Thyroid gland (tissue), 4 donors: ENCODE data around the gene DCAF12. TPM values are rescaled to one million over a fixed set of nuclear protein-coding genes. Genes with fewer than 3 reads are reported as not detected.

Experiments used
- DNase-seq, 2 donors: peaks; one replicate each; pipeline ENCODE4 v3.0.0-alpha.2; 2019
- H3K27ac ChIP-seq, 3 donors: fragments of 200-600 bp; sonication (generic); 1 replicate in 2 of 3; 2 replicates in 1 of 3; pipeline ENCODE4 v1.5.1; 2016 to 2019; ENCODE audit warnings: mild to moderate bottlenecking in 1 of 3, moderate library complexity in 1 of 3
- H3K27me3 ChIP-seq: fragments of 200-600 bp; sonication (generic); one replicate; pipeline ENCODE4 v1.5.1; 2019
- H3K36me3 ChIP-seq, 2 donors: fragments of 200-600 bp; sonication (generic); one replicate each; pipeline ENCODE4 v1.5.1; 2016 to 2019
- H3K4me1 ChIP-seq, 2 donors: fragments of 200-600 bp; sonication (generic); one replicate each; pipeline ENCODE4 v1.5.1; 2017 to 2019
- H3K4me3 ChIP-seq, 3 donors: fragments of 200-600 bp; sonication (generic); replicated peaks in 1 of 3; 1 replicate in 2 of 3; 2 replicates in 1 of 3; pipeline ENCODE4 v1.5.1; 2016; ENCODE audit warnings: mild to moderate bottlenecking in 1 of 3
- H3K9me3 ChIP-seq: fragments of 200-600 bp; sonication (generic); one replicate; pipeline ENCODE4 v1.5.1; 2017
- POLR2A ChIP-seq, 2 donors: fragments of 450-650 bp; IDR thresholded peaks; one replicate each; pipeline ENCODE4 v1.6.1; 2017; ENCODE audit warnings: antibody characterized with exemption in 2 of 2, mild to moderate bottlenecking in 2 of 2, moderate library complexity in 1 of 2
- WGBS, 2 donors: methylation state at CpG; one replicate each; pipeline ENCODE4 v1.1.5; 2017; 5-methylcytosine and 5-hydroxymethylcytosine counted together
- intact Hi-C: fragments of 100-400 bp; cut with DNase I; formaldehyde crosslinking; loops from one replicate; pipeline ENCODE4 v1.15.1; 2023
- total RNA-seq, 4 donors: library from RNA; depleted of rRNA; stranded (reverse); fragments of >200 nt; gene quantifications; one replicate each; pipeline ENCODE4 v1.2.3, GENCODE V29; 2016
- TF ChIP-seq, protein P1 (sequence below), 6 experiments: fragments of 200-600 bp in 3 of 6; fragments of 450-650 bp in 3 of 6; sonication (generic) in 3 of 6; IDR thresholded peaks; one replicate each; pipeline ENCODE4 v1.5.1; 2016 to 2019; ENCODE audit warnings: antibody characterized with exemption in 6 of 6, mild to moderate bottlenecking in 2 of 6, inconsistent platforms in 1 of 6, moderate library complexity in 1 of 6

Gene DCAF12
- total RNA-seq, 4 donors from 2014 or later: 28.1 to 32.5 (median 31.6) TPM

DNA sequence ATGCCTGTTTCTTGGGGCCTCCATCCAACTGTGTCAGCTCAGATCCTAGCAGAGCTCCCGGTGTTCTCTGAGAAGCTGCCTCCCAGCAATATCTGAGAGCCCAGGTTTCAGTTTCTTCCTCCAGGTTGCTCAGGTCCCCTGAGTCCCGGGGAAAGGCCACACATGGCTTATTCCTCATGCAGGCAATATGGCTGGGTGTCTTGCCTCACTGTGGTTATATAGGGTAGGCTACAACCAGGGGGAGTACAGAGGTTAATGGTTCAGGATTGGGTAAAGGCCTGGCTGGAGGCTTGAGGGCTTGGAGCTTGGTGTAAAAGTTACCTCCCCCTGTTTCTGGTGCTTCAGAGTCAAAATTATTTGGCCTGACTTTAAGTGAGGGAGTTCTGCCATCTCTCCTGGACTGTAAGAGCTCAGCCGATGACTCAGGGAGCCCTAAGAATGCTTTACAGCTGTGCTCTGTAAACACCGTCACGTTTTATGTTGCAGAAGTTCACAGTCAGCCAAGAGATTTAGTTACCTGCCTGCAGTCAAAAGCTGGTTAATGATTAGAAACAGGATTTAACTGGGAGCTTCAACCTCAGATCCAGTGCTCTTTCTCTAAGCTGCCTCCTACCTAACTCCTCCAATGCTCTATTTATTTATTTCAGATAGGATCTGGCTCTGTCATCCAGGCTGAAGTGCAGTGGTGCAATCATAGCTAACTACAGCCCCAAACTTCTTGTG is 53.5 kb downstream of the DCAF12 start:
- Histone ChIP-seq H3K27me3 (no peaks in the 10 kb centered on the region), H3K4me3 (no peak overlapping the region), H3K4me1 (peaks cover 7 to 16% of the 10 kb centered on the region in 2 donors), H3K36me3 (no peaks in the 10 kb centered on the region), H3K27ac (peak overlapping the region; percentile 55 to 76 (median 57)), H3K9me3 (no peaks in the 10 kb centered on the region)
- TF ChIP-seq, protein P1, sequence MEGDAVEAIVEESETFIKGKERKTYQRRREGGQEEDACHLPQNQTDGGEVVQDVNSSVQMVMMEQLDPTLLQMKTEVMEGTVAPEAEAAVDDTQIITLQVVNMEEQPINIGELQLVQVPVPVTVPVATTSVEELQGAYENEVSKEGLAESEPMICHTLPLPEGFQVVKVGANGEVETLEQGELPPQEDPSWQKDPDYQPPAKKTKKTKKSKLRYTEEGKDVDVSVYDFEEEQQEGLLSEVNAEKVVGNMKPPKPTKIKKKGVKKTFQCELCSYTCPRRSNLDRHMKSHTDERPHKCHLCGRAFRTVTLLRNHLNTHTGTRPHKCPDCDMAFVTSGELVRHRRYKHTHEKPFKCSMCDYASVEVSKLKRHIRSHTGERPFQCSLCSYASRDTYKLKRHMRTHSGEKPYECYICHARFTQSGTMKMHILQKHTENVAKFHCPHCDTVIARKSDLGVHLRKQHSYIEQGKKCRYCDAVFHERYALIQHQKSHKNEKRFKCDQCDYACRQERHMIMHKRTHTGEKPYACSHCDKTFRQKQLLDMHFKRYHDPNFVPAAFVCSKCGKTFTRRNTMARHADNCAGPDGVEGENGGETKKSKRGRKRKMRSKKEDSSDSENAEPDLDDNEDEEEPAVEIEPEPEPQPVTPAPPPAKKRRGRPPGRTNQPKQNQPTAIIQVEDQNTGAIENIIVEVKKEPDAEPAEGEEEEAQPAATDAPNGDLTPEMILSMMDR (IDR thresholded peaks at IDR 0.05): no peak
- TF ChIP-seq POLR2A (IDR thresholded peaks at IDR 0.05): no peak
- 32 to 43% methylated on average over 4 to 5 of the region's 5 CpGs for WGBS, 2 donors
- peak; percentile 51 to 59 for DNase-seq
- intact Hi-C loops: loop anchor here (10.0 kb wide), 1 partner anchor 258 kb away; the partner anchor contains the start of gene UBE2R2

DNA sequence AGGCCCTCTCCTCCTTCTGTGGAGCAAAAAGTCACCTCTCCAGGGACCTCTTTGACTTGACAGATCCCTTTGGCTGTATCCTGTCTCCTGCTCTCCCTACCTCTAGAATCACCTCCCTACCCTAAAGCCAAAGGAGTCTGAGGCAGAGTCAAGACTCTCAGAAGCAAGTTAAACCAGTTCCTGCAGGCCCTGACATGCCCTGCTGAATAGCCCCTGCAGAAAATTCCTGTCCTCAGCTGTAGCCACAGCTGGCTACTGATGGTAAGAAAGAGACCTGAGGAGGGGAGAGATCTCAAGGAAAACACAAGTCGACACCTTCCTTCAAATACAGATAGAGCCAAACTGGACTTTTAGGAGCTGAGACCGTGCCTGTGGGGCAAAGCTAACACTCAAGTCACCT is 54.1 kb downstream of the DCAF12 start:
- TF ChIP-seq, protein P1 (IDR thresholded peaks at IDR 0.05): no peak
- TF ChIP-seq POLR2A (IDR thresholded peaks at IDR 0.05): no peak
- Histone ChIP-seq H3K27ac (peak overlapping the region; percentile 55 to 76 (median 57)), H3K4me1 (peaks cover 7 to 16% of the 10 kb centered on the region in 2 donors), H3K27me3 (no peaks in the 10 kb centered on the region), H3K9me3 (no peaks in the 10 kb centered on the region), H3K36me3 (no peaks in the 10 kb centered on the region), H3K4me3 (no peak overlapping the region)
- intact Hi-C loops: loop anchor here (10.0 kb wide), 1 partner anchor 258 kb away; the partner anchor contains the start of gene UBE2R2
- DNase-seq: peak; percentile 38 to 44
- 51 to 58% methylated on average over 2 of the region's 2 CpGs for WGBS, 2 donors

DNA sequence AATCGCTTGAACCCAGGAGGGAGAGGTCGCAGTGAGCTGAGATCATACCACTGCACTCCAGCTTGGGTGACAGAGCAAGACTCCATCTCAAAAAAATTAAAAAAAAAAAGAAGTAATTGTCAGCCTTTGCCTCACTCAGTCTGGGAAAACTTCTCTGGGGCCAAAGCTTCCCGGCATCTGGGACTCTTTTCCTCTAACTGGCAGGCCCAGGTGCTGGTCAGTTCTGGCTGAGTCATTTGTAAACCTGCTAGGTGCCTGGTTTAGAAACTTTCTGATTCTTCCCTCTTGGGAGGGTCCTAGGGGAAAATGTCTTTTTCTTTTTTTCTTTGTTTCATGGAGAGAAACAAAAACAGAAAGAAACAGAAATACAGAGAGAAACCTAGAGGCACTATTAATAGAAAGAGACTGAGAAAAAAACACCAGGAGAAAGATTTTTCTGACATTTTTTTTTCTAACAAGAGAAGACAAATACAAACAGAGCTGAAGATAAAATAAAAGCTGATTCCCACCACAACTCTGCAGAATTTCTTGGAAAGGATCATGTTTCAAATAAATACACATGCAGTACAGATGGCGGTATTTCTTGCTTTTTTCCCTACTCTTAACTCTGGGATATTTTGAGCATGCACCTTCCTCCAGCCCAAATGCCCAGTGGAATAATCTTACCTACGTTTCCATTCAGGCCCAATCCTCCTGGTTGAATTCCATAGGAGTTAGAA is 55.7 kb downstream of the DCAF12 start:
- Histone ChIP-seq H3K9me3 (no peaks in the 10 kb centered on the region), H3K27ac (no peak overlapping the region), H3K36me3 (no peaks in the 10 kb centered on the region), H3K4me3 (no peak overlapping the region), H3K4me1 (peaks cover 7 to 16% of the 10 kb centered on the region in 2 donors), H3K27me3 (no peaks in the 10 kb centered on the region)
- DNase-seq: no peak
- intact Hi-C loops: loop anchor here (10.0 kb wide), 1 partner anchor 256 kb away; the partner anchor contains the start of gene UBE2R2
- 80 to 85% methylated on average over 5 of the region's 5 CpGs for WGBS, 2 donors
- no peak for TF ChIP-seq POLR2A (IDR thresholded peaks at IDR 0.05)
- TF ChIP-seq, protein P1 (IDR thresholded peaks at IDR 0.05): no peak

DNA sequence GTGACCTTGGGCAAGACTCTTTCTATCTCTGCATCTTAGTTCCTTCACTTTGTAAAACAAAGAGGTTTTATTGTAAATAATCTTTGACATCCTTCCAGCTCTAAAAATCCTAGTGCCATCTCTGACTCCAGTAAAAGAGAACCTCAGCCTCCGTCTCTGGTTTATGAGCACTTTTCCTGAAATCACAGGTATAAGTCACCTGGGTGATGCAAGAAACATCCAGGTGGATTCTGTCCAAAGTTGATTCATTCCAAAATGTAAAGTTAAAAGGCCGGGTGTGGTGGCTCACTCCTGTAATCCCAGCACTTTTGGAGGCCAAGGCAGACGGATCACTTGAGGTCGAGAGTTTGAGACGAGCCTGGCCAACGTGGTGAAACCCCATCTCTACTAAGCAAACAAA is 56.7 kb downstream of the DCAF12 start:
- TF ChIP-seq POLR2A (IDR thresholded peaks at IDR 0.05): no peak
- TF ChIP-seq, protein P1 (IDR thresholded peaks at IDR 0.05): no peak
- Histone ChIP-seq H3K4me1 (peaks cover 7 to 16% of the 10 kb centered on the region in 2 donors), H3K27me3 (no peaks in the 10 kb centered on the region), H3K27ac (no peak overlapping the region), H3K36me3 (no peaks in the 10 kb centered on the region), H3K4me3 (no peak overlapping the region), H3K9me3 (no peaks in the 10 kb centered on the region)
- intact Hi-C loops: loop anchor here (10.0 kb wide), 1 partner anchor 255 kb away; the partner anchor contains the start of gene UBE2R2
- 82 to 89% methylated on average over 6 of the region's 6 CpGs for WGBS, 2 donors
- no peak for DNase-seq
